Upper lobe of right lung (tissue), 1 donor: ENCODE data around the gene ENPP3. TPM values are rescaled to one million over a fixed set of nuclear protein-coding genes. Genes with fewer than 3 reads are reported as not detected.

Experiments
- ATAC-seq: fragments of 200-7000 bp; cut with Tn5 transposase; one replicate; pipeline ENCODE4 v1.9.1; 2020; ENCODE audit warnings: mild to moderate bottlenecking, moderate library complexity
- DNase-seq: peaks from one replicate; pipeline ENCODE4 v3.0.0-alpha.2; 2020
- H3K27ac ChIP-seq: fragments of 200-600 bp; one replicate; pipeline ENCODE4 v1.8.0; 2022
- H3K27me3 ChIP-seq: fragments of 200-600 bp; one replicate; pipeline ENCODE4 v1.8.0; 2022; ENCODE audit warnings: mild to moderate bottlenecking
- H3K36me3 ChIP-seq: fragments of 200-600 bp; one replicate; pipeline ENCODE4 v1.8.0; 2022
- H3K4me1 ChIP-seq: fragments of 200-600 bp; one replicate; pipeline ENCODE4 v1.8.0; 2022
- H3K4me3 ChIP-seq: fragments of 200-600 bp; one replicate; pipeline ENCODE4 v1.8.0; 2022; ENCODE audit warnings: mild to moderate bottlenecking
- H3K9me3 ChIP-seq: fragments of 200-600 bp; one replicate; pipeline ENCODE4 v1.8.0; 2022
- intact Hi-C: fragments of 100-400 bp; cut with DNase I; formaldehyde crosslinking; loops from one replicate; pipeline ENCODE4 v1.11.0; 2022
- total RNA-seq: library from RNA; stranded (reverse); fragmentation: NEBNext Ultra II Directional; extraction: Animal tissue kit (Norgen Biotek cat#: 25700); gene quantifications from one replicate; pipeline ENCODE4 v1.2.1, GENCODE V29; 2021
- TF ChIP-seq, protein P1 (sequence below): fragments of 200-600 bp; IDR thresholded peaks from one replicate; pipeline ENCODE4 v1.8.0; 2022; ENCODE audit warnings: antibody characterized with exemption
- donor health status: DM: no; HTN: yes; CAD: no; lungs with severe emphysema.

Gene ENPP3
- total RNA-seq, 1 donor from 2014 or later = 0.87 TPM

DNA sequence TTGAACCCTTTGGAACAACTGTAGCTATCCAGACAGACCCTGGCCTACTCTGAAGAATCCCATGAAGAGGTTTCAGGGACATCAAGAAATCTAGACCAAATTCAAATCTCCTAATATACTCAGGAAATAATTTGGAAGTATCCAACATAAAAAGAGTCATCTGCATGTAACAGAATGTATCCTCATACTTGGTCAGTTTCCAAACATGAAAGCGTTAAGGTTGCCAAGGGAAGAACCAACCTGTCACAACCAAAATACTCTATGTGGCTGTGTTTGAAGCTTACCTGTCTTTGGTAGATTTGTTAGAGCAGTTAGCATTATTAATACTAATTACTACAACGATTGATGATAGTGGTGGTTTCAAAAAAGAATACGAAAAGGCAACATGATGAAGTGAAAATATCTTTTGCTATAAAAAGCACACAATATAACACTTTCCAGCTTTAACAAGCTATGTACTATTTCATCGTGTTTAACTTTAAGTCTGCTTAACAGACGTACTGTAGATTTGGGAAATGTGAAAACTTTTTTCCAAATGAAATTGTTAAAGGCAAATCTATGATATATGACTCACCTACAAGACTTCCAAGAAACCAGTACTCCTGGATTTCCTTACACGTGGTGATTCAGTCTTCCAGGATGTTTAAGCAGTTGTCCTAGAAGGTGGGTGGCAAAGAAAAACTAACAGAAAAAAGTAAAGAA is 124.1 kb downstream of the ENPP3 start:
- Histone ChIP-seq H3K36me3 (no peaks in the 10 kb centered on the region), H3K4me1 (no peaks in the 10 kb centered on the region), H3K4me3 (no peak overlapping the region), H3K27me3 (no peaks in the 10 kb centered on the region), H3K9me3 (no peaks in the 10 kb centered on the region), H3K27ac (no peak overlapping the region)
- TF ChIP-seq, protein P1, sequence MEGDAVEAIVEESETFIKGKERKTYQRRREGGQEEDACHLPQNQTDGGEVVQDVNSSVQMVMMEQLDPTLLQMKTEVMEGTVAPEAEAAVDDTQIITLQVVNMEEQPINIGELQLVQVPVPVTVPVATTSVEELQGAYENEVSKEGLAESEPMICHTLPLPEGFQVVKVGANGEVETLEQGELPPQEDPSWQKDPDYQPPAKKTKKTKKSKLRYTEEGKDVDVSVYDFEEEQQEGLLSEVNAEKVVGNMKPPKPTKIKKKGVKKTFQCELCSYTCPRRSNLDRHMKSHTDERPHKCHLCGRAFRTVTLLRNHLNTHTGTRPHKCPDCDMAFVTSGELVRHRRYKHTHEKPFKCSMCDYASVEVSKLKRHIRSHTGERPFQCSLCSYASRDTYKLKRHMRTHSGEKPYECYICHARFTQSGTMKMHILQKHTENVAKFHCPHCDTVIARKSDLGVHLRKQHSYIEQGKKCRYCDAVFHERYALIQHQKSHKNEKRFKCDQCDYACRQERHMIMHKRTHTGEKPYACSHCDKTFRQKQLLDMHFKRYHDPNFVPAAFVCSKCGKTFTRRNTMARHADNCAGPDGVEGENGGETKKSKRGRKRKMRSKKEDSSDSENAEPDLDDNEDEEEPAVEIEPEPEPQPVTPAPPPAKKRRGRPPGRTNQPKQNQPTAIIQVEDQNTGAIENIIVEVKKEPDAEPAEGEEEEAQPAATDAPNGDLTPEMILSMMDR = no peak
- DNase-seq (no peak), ATAC-seq (no peak)
- intact Hi-C loops = no loop called here

DNA sequence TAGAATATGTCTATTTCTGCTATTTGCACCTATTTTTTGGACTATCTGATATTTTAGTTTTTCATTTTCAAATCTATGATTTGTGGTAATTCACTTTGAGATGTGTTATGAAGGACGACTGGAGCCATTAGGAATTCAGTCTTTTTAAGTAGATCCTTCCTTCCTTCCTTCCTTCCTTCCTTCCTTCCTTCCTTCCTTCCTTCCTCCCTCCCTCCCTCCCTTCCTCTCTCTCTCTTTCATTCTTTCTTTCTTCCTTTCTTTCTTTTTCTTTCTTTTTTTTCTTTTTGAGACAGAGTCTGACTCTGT is 124.6 kb downstream of the ENPP3 start:
- Histone ChIP-seq H3K27ac (no peak overlapping the region), H3K36me3 (no peaks in the 10 kb centered on the region), H3K4me3 (no peak overlapping the region), H3K9me3 (no peaks in the 10 kb centered on the region), H3K4me1 (no peaks in the 10 kb centered on the region), H3K27me3 (no peaks in the 10 kb centered on the region)
- TF ChIP-seq, protein P1 = no peak
- DNase-seq (no peak), ATAC-seq (no peak)
- intact Hi-C loops = no loop called here

DNA sequence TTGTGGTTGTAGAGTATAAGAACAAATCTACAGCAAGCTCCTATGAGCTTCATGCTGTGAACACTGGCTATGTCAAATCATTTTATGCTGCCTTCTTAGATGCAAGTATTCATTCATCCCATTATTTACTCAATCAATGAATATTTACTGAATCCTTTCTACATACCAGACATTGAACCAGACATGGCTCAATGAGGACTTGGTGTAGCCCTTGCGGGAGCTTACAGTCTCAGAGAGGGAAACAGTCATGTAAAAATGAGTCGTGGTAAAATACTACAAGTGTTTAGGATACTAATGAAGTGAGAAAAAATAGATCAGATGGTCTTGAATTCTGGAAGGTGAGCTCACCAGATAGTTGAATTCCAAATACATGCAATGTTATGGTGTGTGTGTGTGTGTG is 125.9 kb downstream of the ENPP3 start:
- DNase-seq (no peak), ATAC-seq (no peak)
- H3K4me1 ChIP-seq = no peaks in the 10 kb centered on the region

DNA sequence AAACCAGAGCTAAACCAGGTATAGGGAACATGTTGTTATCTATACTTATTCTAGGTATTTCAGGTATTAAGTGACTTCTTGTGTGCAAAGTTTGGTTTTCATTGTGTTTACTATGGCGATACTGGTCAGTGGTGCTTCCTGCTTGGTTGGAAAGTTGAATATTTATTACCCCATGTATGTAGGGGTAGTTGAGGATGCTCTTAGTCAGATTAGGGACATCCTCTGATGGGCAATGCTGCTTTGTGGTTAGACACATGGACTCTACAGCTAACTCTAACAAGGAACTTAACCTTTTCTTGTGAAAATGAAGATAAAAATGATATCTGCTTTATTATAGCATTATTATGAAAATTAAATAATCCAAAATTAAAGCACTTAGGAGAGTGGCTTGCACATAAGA is 126.6 kb downstream of the ENPP3 start:
- Histone ChIP-seq H3K36me3 (no peaks in the 10 kb centered on the region), H3K27me3 (no peaks in the 10 kb centered on the region), H3K4me3 (no peak overlapping the region), H3K4me1 (no peaks in the 10 kb centered on the region), H3K27ac (no peak overlapping the region), H3K9me3 (no peaks in the 10 kb centered on the region)
- TF ChIP-seq, protein P1 = no peak
- intact Hi-C loops = no loop called here
- ATAC-seq (no peak), DNase-seq (no peak)

More for the DNA sequence above, 125.9 kb downstream of the ENPP3 start:
- intact Hi-C loops = no loop called here
- no peaks in the 10 kb centered on the region for H3K9me3 ChIP-seq
- H3K27ac ChIP-seq = no peak overlapping the region
- H3K36me3 ChIP-seq = no peaks in the 10 kb centered on the region
- TF ChIP-seq, protein P1 = no peak
- H3K27me3 ChIP-seq = no peaks in the 10 kb centered on the region
- H3K4me3 ChIP-seq = no peak overlapping the region

DNA sequence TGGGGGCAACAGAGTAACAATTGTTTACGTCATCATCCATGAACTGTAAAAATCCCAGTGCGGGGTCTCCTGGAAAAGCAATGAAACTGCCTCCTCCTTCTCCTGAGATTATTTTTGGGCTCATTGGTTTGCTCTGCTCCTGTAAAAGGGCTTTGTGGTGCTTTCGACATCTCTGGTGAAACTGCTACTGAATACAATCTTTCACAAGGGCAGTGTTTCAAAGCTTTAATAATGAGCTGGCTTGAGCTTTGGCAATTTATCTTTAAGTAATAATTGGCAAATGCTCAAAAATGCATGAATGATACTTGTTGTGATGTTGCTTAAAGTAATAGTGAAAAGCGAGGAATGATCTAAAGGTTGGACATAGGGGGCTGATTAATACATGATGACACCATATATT is 127.2 kb downstream of the ENPP3 start:
- no peak overlapping the region for H3K27ac ChIP-seq
- H3K36me3 ChIP-seq = no peaks in the 10 kb centered on the region
- no peaks in the 10 kb centered on the region for H3K4me1 ChIP-seq
- TF ChIP-seq, protein P1 = no peak
- DNase-seq (no peak), ATAC-seq (no peak)
- H3K27me3 ChIP-seq = no peaks in the 10 kb centered on the region
- no peaks in the 10 kb centered on the region for H3K9me3 ChIP-seq
- no peak overlapping the region for H3K4me3 ChIP-seq
- intact Hi-C loops = no loop called here
